GM19351 (cell line): ENCODE results near the gene LLGL2.

Source experiments
- ATAC-seq: cut with Tn5 transposase; IDR thresholded peaks from one replicate; pipeline ENCODE4 v1.9.1; 2021; ENCODE audit warnings: mild to moderate bottlenecking, moderate library complexity; ENCODE audit not compliant: unreplicated experiment

LLGL2 gene

GRCh38 chr17:75549246-75550138, 24.0 kb downstream of the LLGL2 start:
- no peak for ATAC-seq

GRCh38 chr17:75550139-75550465, 24.6 kb downstream of the LLGL2 start:
- no peak for ATAC-seq

GRCh38 chr17:75551266-75551665, 25.8 kb downstream of the LLGL2 start:
- no peak for ATAC-seq

- no peak for ATAC-seq
These were observed 27.2 kb downstream of the LLGL2 start for GRCh38 chr17:75552425-75553294.

GRCh38 chr17:75553295-75554110, 28.0 kb downstream of the LLGL2 start:
- ATAC-seq: no peak

- no peak for ATAC-seq
These were observed 30.2 kb downstream of the LLGL2 start for GRCh38 chr17:75555679-75556153.

GRCh38 chr17:75557075-75557851, 31.8 kb downstream of the LLGL2 start:
- no peak for ATAC-seq

- ATAC-seq: no peak
These were observed 32.6 kb downstream of the LLGL2 start for GRCh38 chr17:75557852-75558665.

- ATAC-seq: no peak
These were observed 33.4 kb downstream of the LLGL2 start for GRCh38 chr17:75558666-75559530.

GRCh38 chr17:75559958-75560533, 34.5 kb downstream of the LLGL2 start:
- ATAC-seq: no peak

- ATAC-seq: no peak
These were observed 36.6 kb downstream of the LLGL2 start for GRCh38 chr17:75561927-75562603.

- no peak for ATAC-seq
These were observed 37.7 kb downstream of the LLGL2 start for GRCh38 chr17:75563063-75563758.

GRCh38 chr17:75564195-75564594, 38.7 kb downstream of the LLGL2 start:
- no peak for ATAC-seq

- no peak for ATAC-seq
These were observed 39.6 kb downstream of the LLGL2 start for GRCh38 chr17:75565066-75565465.

- ATAC-seq: no peak
These were observed 40.1 kb downstream of the LLGL2 start for GRCh38 chr17:75565618-75566017.

- ATAC-seq: no peak
These were observed 40.9 kb downstream of the LLGL2 start for GRCh38 chr17:75566416-75566815.

- ATAC-seq: no peak
These were observed 41.3 kb downstream of the LLGL2 start for GRCh38 chr17:75566834-75567233.
